Measurements from ENCODE around the gene SKIDA1.

The SKIDA1 gene

DNA sequence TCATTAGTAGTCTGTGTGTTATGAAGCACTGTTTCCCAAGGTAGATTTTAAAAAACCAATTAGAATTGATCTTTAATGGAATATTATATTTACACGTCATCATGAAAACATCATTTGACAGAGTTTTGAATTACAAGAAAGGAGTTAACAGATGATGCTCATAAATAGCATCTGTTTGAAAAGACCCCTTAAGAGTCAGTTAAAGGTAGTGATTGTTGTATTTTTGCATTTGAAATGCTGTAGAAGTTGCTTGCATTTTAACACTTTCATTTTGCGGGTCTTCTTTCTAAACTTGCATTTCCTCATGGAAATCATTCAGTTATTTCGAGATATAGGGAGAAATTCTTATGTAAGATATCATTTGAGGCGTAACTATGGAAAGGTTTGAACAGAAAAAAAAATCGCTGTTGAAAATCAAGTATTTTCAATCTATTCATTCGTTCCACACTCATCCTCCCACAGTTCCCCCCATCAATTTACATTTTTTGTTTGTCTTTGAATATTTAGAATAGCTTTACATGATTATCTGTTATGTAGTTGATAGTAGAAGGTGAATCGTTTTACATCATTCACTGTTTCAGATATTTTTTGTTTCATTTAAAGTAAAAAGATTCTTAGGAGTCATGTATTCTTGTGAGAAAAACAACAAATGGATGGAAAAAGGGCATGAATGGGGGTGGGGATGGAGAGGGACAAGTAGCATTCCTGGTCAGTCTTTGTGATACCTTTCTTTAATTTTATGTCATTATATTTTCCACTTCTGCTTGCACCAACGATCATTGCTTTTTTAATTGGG is 3.0 kb upstream of the SKIDA1 start:
- DNase-seq: no peak

DNA sequence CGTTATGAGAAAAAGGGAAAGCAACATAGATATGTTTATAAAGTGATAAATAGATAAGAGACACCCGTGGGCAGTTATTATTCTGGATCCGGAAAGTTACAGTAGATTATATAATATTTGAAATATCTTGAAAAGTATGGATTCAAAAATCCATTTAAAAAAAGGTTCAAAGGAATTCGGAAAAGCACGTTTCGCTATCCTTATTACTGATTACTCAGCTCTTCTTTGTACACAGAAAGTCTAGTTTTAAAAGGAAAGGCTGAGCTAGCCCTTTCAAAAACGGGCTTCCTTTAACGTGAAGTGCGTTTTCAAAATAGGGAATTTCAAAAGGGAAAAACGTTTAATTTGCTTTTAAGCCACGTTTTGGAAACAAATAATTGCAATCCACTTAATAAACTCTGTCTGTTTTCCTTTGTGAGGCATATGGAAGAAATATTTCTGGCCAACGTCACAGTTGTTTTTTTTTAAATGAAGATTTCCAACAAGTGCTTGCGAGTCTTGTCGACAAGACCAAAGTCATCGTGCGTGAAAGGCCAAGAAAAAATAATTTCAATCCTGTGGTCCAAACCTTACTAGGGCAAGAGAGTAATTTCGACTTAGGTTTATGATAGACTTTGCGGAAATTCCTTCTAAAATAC is 2.2 kb upstream of the SKIDA1 start:
- no peak for DNase-seq

DNA sequence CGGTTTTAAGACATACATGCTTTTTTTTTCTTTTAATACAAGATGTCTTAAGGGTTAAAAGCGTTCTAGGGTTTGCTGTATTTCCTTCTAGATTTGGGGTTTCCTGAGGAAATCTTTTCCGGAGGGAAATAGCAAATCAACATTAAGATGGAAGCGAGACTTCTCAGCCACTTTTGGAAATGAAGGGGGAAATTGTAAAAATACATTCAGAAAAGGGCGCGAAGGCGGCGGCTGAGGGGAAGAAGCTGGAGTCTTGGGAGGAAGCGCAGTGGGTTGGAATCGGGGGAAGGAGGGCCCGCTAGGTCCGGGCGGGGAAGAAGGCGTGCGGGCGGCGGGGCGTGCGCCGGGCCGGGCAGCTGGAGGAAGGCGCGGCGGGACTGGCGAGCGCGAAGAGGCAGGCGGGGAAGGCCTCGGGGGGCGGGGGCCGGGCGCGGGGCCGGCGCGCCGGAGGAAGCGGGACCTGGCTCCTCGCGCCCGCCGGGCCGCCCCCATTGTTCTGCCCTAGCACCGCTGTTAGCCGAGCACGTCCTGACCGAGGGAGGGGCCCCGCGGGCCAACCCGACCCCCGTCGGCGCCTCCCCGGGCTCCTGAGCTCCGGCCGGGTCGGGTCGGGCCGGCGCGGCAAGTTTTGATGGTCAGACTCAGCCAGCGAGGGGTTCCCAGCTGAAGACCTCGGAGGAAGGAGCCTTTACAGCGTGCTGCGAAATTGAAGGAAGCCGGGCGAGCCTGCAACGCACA is 1.5 kb upstream of the SKIDA1 start:
- peak; percentile 53 for DNase-seq

DNA sequence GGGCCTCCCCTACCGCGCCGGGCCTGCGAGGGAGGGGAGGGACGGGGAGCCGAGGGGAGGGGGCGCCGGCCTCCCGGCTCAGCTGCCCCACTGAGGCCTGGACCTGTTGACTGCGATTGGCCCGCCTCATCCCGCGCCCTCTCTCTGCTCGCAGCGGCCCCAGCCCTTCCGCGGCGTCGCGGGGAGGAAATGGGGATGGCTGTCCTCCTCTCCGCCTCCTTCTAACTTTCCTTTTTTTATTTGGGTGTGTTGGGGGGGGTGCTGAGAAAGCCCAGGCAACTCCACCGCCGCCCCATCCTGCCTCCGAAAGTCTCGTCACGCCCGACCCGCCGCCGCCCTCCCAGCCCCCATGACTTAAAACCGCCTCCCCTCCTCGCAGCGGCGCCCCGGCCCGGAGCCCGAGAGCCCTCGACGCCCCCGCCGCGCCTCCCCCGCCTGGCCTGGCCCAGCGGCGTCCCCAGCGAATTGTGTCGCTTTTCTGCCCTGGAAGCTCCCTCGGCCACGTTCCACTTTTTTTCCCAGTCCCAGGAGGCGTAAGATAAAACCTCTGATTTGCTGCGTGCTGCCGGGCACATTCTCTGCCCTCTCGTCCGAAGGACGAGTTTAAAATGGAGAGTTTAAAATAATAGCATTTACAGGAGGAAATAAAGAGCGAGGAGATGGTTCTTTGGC is 842 bp upstream of the SKIDA1 start:
- DNase-seq: peak; percentile 66

DNA sequence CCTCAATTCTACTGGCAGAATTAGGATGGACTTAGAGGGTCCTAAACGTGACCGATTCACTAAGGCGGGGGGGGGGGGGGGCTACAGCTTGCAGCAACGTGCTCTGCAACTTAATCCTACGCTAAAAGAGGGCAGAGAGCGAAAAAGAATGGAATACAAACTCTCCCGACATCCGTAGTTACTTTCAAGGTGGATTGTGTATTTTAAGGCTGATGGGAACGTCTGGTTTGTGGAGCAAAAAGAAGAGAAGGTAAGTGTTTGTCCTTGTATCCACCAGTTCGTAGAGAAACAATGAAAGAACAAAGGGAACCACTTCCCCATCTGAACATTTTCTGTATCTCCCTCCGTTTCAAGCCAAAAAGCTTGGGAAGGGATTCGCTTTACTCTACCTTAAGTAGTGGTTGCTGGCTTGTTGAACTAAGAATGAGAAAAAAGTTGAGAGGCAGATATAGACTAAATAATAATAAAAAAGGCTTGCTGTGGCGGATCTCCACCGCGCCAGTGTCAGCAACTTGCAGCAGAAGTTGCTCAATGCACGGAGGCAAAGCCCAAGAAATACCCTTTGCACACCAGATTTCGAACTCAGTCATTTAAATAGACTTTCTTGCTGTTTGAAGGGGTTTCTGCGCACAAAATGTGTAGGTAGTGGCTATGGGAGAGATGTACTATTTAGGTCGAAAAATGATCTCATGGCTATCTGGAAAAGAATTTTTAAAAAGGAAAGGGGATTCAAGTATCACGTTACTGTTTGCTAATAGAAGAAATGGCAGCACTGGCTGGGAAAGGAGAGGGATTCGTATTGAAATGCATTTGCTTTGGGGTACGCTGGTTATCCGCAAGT is 736 bp downstream of the SKIDA1 start:
- DNase-seq: no peak

DNA sequence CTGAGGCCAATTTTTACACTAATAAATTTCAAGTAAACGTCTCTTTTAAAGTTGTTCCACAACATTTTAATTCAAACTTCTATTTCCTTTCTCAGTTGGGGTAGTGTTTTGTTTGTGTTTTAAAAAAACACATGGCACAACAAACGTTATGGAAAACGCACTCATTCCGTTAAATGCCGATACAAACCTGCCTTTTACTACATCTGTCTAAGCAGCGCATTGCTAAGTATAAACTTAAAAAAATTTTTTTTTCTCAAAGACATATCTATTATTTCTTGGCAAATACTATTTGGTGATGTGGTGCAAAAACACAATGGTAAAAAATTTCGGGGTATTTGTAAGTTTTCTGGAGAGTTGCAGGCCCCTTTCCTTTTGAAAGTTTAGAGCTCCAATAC is 1.4 kb downstream of the SKIDA1 start:
- no peak for DNase-seq

DNA sequence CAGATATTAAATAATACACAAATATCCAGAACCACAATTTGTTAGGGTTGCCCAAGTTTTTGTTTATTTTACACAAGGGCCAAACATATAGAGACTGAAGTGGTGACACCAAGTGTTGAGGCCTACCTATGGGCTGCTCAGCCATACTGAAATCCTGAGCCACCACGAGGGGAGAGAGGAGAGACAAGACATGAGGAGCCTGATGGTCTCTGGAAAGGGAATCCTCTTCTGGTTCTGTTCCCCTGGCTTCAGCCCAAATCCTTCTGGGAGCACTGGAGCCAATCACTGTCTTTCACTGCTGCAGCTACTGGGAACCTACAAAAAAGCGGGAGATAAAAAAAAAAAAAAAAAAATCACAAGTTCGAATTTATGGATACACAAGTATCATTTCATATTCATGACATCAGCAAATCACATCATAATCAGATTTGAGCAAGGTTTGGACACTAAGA is 1.9 kb downstream of the SKIDA1 start:
- no peak for DNase-seq

DNA sequence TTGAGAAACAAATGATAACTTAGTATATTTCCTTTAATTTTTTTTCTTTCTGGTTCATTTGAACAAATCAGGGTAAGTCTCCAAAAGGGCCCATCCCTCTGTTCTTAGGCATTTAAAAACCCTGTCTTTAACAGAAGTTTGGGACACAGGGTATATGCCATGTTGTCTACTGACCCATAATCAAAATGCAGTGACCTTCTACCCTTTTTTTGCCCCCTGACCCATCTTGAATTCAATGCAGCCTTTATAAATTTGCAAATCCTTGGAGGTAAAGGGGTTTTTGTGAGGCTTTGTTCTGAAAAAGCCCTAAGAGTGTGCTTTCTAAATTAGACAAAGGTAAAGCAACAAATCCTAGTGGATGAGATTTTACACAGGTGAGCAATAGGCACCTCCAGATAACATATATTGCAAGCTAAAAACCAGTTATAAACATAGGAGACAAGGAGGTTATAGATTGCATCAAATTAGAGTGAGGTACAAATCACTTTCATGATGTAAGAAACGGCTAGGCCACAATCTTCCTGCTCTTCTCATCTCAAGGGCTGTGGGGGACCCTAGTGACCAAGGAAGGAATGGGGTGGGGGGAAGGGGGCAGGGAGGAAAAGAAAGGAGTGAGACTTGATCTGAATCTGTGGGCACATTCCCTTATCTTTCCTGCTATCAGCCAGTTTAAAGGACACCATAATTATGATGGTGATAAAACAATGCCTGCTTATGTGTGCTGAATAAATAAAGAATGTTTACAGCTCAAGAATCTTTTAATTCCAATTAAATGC is 2.7 kb downstream of the SKIDA1 start:
- DNase-seq: no peak

DNA sequence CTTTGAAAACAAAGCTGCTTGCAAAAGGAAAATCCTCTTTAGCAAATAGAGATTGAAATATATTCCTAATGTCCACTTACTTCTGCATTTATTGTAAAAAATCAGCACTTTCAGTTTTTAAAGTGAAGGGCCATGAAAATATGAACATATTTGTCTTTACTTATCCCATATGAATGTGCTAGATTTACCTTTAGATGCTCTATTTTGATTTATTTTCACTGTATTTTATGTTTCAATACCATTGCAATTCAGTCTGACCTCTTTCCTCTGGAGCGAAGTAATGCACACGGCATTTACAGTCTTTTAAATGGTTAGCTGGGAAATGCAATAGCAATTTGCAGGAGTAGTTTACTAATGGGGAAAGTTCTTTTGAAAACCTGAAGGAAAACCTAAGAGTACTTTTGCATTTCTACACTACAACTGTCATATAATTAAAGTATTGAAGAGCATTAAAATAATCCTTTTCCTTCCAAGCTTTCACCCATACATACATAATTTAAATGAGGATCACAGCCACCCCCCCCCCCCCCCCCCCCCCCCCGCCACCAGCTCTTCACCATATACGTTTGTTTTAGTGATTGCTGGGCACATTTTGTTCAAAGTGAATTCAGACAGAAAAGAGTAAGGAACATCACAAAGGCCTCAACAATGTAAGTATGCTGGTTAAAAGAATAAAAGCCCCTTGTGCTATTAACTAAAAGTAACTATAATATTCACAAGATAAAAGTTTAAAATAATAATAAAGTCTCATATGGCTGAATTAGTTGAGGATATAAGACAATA is 3.5 kb downstream of the SKIDA1 start:
- no peak for DNase-seq

DNA sequence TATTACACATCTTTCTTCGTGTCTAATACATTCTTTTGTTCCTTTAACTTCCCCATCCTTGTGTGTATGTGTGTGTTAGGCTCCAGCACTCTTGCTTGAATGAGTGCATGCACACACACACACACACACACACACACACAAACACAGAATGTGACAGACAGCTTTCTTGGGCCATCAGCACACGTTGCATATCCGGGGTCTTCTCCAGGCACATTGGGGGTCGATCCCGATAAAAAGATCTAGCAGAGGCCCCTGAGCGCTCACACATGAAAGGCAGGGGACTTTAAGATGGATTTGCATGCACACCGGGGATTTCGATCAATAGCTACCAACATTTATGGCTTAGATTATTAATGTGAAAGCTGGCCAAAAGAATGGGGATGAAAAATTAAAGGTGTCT is 4.5 kb downstream of the SKIDA1 start:
- no peak for DNase-seq

DNA sequence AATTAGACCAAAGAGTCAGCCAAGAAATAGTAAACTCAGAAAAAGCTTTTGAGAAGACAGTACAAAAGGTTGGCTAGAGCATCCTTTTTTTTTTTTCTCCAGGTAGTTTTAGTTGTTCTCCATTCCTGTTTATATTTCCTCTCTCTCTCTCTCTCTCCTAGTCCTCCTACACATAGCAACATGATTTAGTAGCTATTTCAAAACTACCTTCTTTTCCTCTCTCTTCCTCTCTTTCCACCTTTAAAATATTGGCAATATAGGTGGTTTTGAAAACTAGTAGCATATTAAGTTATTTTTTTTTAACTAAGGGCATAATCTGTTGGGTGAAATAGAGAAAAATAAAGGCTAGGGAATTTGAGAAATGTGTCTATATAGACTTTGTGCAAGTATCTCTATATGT is 5.0 kb downstream of the SKIDA1 start:
- no peak for DNase-seq

DNA sequence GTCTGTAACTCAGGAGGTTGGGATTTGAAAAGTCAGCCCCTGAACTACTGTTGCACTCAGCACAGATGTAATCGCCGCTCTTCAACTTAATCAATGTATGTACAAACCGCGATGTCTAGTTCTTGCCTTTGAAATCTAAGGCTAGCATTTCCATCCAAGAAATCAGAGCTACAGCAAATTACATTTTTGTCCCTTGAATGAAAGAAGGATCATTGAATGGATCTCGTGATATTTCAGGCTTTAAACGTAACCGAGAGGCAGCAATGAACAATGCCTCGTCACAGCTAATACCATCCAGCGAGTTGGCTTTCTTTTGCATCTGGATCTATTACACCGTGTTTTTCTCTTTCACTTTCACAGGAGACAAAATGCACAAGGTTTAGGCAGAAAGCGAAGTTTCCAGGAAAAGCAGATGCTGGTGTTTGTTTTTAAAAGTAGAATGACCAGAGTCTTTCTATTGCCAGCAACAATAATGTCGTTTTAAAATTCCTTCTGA is 5.5 kb downstream of the SKIDA1 start:
- DNase-seq: no peak

DNA sequence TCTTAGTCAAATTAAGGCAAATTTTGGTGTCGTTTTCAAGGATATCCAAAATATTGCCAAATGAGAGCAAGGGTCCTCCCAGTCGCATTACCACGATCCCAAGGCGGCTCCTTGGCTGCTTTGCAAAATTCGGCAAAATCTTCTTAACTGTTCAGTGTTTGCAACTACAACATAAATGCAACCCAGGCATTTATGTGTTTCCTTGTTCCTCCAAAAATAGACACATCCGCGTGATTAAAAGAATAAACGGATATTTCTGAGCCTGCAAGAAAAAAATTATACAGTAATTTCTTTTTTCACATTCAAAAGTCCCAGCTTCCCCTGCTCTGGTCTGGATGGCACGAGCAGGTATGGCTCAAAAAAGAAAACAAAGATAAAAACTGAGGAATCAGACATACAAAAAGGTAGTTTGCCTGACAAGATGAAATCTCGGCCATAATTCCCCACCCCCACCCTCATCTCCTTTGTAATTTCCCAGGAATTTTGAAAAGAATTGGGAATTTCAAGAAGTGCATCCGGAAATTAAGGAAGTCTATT is 6.0 kb downstream of the SKIDA1 start:
- DNase-seq: no peak

DNA sequence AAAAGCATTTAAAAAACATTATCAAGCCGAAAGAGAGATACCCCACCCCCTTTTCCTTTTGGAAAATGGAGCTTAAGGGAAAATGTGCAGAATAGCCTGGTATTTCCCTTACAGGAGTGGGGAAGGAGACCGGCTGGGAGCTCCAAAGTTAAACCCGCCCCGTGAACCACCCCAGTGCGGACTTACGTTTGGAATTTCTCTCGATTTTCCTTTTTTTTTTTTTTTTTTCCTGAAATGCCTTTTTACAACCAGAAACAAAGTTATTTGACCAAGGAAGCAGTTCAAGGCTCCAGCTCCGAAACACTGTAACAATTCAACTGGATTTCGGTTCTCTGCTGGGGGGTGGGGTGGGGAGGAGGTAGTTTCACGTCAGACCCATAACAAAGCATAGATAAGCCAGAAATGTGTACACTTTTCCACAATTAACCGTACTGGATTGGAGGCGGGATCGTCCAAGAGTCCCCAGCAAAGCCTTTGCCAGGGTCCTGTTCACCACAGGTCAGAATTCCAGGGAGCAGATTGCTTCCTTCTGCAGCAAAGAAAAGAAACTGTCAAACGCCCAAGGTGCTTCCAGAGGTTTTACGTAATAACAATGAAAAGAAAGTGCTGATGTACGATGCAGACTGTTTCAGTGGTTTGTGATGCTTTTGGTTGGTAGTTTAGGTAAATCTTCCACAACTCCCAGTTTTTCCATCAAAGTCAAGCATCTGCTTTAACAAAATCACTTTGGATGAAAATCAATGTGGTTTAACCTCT is 6.7 kb downstream of the SKIDA1 start:
- DNase-seq: no peak

DNA sequence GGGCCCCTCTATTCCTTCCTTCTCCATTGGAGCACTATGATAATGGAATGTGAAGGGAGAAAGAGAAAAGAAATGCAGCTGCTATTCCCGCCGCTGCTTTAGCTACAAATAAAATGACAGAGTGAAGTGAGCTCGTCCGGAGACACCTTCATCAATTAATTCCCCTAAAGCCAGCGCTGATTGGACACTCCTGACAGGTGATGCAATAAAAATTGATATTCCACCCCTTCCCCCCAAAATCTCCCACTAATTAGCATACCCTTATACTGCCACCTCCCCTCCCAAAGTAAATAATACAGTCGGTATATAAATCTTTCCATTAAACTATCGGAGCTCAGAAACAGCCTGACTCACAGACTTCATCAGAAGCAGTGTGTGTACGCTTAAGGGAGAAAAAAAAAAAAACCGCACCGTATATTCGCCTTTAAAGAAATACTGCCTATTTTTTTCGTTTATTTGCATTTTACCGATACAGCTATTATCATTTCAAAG is 7.3 kb downstream of the SKIDA1 start:
- DNase-seq: no peak

DNA sequence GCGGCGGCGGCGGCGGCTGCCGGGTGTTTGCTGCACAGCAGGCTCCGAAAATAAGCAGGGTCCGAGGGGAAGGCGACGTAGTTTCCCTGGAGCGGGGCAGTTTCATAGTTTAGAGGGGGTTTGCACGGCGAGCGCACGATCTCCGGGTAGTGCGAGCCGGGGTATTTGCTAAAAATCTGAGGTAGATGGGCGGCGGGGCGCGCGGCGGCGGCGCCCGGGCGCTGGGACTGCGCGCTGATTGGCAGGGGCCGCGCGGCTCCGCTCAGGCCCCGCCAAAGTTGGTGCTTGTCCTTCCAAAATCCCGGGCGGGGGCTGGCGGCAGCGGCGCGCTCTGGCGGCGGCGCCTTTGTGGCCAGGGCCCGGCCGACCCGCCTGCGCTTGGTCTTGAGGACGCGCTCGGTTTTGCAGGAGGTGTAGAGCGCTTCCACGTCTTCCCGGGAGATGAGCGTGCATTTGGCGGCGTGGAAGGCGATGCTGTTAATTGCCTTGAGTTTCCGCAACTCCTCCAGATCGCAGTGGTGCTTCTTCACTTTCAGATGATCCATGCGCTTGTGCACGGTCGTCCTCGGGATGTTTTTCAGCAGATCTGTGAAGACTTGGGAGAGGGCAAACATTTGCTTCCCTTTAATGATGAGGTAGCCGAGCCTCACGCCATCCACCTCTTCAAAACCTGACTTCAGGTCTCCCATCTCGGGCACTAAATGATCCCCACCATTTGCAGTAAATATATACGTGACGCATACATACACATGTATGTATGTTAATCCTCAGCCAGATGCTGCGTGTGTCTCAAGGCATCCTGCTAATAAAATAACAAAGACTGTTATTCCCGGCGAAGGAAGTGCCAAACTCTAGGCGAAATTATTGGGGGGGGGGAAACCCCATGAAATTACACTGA is 8.1 kb downstream of the SKIDA1 start:
- DNase-seq: peak; percentile 31

DNA sequence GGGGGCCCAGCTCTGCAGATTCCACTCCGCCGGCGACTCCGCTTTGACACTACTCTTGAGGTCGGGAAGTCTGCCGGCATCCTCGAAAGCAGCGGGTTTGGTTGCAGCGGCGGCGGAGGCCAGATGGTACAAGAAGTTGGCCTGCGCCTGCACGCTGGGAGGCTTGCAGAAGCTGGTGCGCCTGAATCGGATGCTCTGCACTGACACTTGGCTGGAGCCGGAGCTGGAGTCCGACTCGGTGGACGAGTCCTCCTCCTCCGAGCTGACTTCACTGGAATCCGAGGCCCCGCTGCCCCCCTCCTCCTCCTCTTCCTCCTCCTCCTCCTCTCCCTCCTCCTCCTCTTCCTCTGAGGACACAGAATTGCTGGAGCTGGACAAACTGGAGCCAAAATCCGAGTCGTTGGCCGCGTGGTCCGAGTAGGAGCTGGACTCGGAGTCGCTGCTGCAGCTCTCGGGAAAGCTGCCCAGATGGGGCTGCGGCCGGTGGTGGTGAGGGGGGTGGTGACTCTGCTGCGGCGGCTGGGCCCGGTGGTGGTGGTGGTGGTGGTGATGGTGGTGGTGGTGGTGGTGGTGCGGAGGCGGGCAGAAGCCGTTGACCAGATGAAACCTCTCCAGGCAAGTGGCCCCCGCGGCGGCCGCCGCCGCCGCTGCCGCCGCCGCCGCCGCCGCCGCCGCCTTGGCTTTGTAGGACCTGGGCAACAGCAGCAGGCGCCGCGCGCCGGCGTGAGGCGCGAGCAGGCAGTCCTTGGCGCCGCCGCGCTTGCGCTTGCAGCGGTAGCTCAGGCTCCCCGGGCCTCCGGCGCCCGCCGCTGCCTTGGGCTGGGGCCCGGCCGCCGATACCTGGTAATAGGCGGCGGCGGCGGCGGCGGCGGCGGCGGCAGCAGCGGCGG is 9.0 kb downstream of the SKIDA1 start:
- peak; percentile 67 for DNase-seq

Data from activated CD4-positive, alpha-beta T cell treated with anti-CD3 and anti-CD28 coated beads for 48 hours (primary cell).